ENCODE measurements around the gene ALLC. TPM values are rescaled to one million over a fixed set of nuclear protein-coding genes. Genes with fewer than 3 reads are reported as not detected.

ALLC gene
- total and polyA plus RNA-seq, 8 donors, result not detected

- WGBS, 5 donors, result 81 to 85% (median 84%) methylated on average over 18 of the region's 18 CpGs
- peak in 1 of 2 donors; percentile 13 for DNase-seq
- intact Hi-C loops (cut with DNase I; ENCODE audit: low total_unique reads), result no loop called here
These were observed 15.3 kb upstream of the ALLC start for GRCh38 chr2:3642521-3643215.

GRCh38 chr2:3643371-3644245, 14.4 kb upstream of the ALLC start:
- H3K4me1 ChIP-seq, result no peaks in the 10 kb centered on the region
- 90 to 94% (median 91%) methylated on average over 45 to 48 of the region's 48 CpGs for WGBS, 5 donors
- H3K27me3 ChIP-seq, result peaks cover 0 to 5% (median 0%) of the 10 kb centered on the region in 3 donors
- H3K36me3 ChIP-seq, result no peaks in the 10 kb centered on the region
- no peak overlapping the region for H3K4me3 ChIP-seq
- DNase-seq, result no peak
- intact Hi-C loops (cut with DNase I; ENCODE audit: low total_unique reads), result no loop called here
- H3K9me3 ChIP-seq, result no peaks in the 10 kb centered on the region
- TF ChIP-seq POLR2A (IDR thresholded peaks at IDR 0.05) (no peak), CTCF (IDR thresholded peaks at IDR 0.05) (no peak), EP300 (IDR thresholded peaks at IDR 0.05) (no peak), POLR2AphosphoS5 (IDR thresholded peaks at IDR 0.05) (no peak)
- no peak overlapping the region for H3K27ac ChIP-seq

More at GRCh38 chr2:3642521-3643215, 15.3 kb upstream of the ALLC start:
- no peaks in the 10 kb centered on the region for H3K4me1 ChIP-seq
- H3K27ac ChIP-seq, result no peak overlapping the region
- TF ChIP-seq EP300 (IDR thresholded peaks at IDR 0.05), result no peak
- no peak for TF ChIP-seq CTCF (IDR thresholded peaks at IDR 0.05)
- TF ChIP-seq POLR2AphosphoS5 (IDR thresholded peaks at IDR 0.05), result no peak
- no peak for TF ChIP-seq POLR2A (IDR thresholded peaks at IDR 0.05)
- no peaks in the 10 kb centered on the region for H3K36me3 ChIP-seq
- peaks cover 0 to 5% (median 0%) of the 10 kb centered on the region in 3 donors for H3K27me3 ChIP-seq
- no peak overlapping the region for H3K4me3 ChIP-seq
- no peaks in the 10 kb centered on the region for H3K9me3 ChIP-seq

GRCh38 chr2:3644246-3644525, 13.8 kb upstream of the ALLC start:
- H3K27me3 ChIP-seq, result peaks cover 0 to 5% (median 0%) of the 10 kb centered on the region in 3 donors
- intact Hi-C loops (cut with DNase I; ENCODE audit: low total_unique reads), result no loop called here

More at GRCh38 chr2:3644246-3644525, 13.8 kb upstream of the ALLC start:
- H3K27ac ChIP-seq, result no peak overlapping the region
- H3K4me1 ChIP-seq, result no peaks in the 10 kb centered on the region
- no peaks in the 10 kb centered on the region for H3K36me3 ChIP-seq
- TF ChIP-seq CTCF (IDR thresholded peaks at IDR 0.05) (no peak), EP300 (IDR thresholded peaks at IDR 0.05) (no peak), POLR2AphosphoS5 (IDR thresholded peaks at IDR 0.05) (no peak), POLR2A (IDR thresholded peaks at IDR 0.05) (no peak)
- H3K4me3 ChIP-seq, result no peak overlapping the region
- H3K9me3 ChIP-seq, result no peaks in the 10 kb centered on the region
- no peak for DNase-seq
